Chondrocyte (in vitro differentiated cells): ENCODE results near the gene SMIM45.

Source experiments
- DNase-seq: peaks from one replicate; pipeline ENCODE4 v3.0.0; 2021; ENCODE audit warnings: mixed read lengths, low spot score
- H3K27ac Mint-ChIP-seq: one replicate; pipeline ENCODE4 v1.8.0; 2021; ENCODE audit warnings: mild to moderate bottlenecking, moderate library complexity, mixed read lengths; ENCODE audit not compliant: unreplicated experiment
- H3K27me3 Mint-ChIP-seq: 2 replicates; pipeline ENCODE4 v1.8.0; 2021; ENCODE audit warnings: low read depth, mixed read lengths
- H3K36me3 Mint-ChIP-seq: 2 replicates; pipeline ENCODE4 v1.8.0; 2021; ENCODE audit warnings: low read depth, mixed read lengths
- H3K4me1 Mint-ChIP-seq: 2 replicates; pipeline ENCODE4 v1.8.0; 2021; ENCODE audit warnings: low read depth, mild to moderate bottlenecking, mixed read lengths
- H3K4me3 Mint-ChIP-seq: one replicate; pipeline ENCODE4 v1.8.0; 2021; ENCODE audit warnings: mild to moderate bottlenecking, moderate library complexity, mixed read lengths; ENCODE audit not compliant: unreplicated experiment
- H3K9me3 Mint-ChIP-seq: 2 replicates; pipeline ENCODE4 v1.8.0; 2021; ENCODE audit warnings: low read depth, mixed read lengths
- TF ChIP-seq, protein P1 (sequence below): fragments of 200-600 bp; sonication (generic); IDR thresholded peaks from 2 replicates; pipeline ENCODE4 v1.5.0; 2021; ENCODE audit warnings: antibody characterized with exemption, mild to moderate bottlenecking, moderate library complexity

Gene SMIM45

DNA sequence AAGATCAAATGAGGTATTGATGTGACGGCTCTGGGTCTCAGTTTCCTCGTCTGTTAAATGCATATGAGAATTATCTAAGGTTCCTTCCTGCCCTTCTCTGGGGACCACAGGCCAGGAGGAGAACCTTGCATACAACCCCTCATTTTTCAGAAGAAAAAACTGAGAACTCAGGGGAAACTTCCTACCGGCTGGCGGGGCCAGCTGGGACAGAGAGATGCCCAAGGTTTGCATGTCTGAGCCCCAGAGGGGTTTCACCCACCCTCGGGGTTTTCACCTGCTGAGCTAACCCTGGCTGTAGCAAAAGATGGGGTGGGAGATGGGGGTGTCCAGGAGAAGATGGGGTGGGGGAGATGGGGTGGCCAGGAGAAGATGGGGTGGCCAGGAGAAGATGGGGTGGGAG is 29.6 kb upstream of the SMIM45 start:
- peaks cover 15% of the 10 kb centered on the region for H3K27me3 Mint-ChIP-seq
- no peak for DNase-seq
- no peaks in the 10 kb centered on the region for H3K9me3 Mint-ChIP-seq
- TF ChIP-seq, protein P1, sequence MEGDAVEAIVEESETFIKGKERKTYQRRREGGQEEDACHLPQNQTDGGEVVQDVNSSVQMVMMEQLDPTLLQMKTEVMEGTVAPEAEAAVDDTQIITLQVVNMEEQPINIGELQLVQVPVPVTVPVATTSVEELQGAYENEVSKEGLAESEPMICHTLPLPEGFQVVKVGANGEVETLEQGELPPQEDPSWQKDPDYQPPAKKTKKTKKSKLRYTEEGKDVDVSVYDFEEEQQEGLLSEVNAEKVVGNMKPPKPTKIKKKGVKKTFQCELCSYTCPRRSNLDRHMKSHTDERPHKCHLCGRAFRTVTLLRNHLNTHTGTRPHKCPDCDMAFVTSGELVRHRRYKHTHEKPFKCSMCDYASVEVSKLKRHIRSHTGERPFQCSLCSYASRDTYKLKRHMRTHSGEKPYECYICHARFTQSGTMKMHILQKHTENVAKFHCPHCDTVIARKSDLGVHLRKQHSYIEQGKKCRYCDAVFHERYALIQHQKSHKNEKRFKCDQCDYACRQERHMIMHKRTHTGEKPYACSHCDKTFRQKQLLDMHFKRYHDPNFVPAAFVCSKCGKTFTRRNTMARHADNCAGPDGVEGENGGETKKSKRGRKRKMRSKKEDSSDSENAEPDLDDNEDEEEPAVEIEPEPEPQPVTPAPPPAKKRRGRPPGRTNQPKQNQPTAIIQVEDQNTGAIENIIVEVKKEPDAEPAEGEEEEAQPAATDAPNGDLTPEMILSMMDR, result no peak
- H3K27ac Mint-ChIP-seq, result no peak overlapping the region
- peaks cover 12% of the 10 kb centered on the region for H3K4me1 Mint-ChIP-seq
- no peak overlapping the region for H3K4me3 Mint-ChIP-seq
- no peaks in the 10 kb centered on the region for H3K36me3 Mint-ChIP-seq

DNA sequence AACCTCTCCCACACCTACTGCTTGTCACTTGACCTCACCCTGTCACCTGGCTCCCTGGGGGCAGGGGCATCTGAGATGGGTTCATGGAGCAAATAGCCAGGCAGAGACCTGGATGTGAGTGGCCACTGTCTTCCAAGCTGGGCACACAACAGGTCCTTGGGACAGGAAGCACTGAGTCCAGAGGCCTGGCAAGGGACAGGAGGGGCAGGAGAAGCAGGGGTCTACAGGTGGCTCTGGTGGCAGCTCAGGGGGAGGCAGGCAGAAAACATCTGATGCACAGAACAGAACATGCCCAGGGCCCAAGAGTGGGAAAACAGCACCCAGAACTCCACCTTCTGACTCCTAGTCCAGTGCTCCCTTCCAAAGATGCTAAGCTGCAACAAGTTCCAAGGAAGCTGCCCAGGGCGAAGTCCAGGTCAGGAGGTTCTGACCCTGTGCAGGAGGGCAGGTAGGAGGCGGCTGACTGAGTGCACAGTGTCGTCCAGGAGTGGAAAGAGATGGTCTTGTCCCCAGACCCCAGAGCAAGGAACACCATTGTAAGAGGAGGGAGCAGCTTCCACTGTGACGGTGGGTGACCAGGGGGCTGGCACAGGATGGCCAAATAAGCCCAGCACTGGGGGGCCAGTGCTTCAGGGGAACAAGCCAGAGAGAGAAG is 28.9 kb upstream of the SMIM45 start:
- no peak for DNase-seq
- Mint-ChIP-seq H3K4me1 (peaks cover 9% of the 10 kb centered on the region), H3K27ac (no peak overlapping the region), H3K27me3 (peaks cover 14% of the 10 kb centered on the region), H3K4me3 (no peak overlapping the region), H3K9me3 (no peaks in the 10 kb centered on the region), H3K36me3 (no peaks in the 10 kb centered on the region)
- TF ChIP-seq, protein P1, result no peak

GRCh38 chr22:41923595-41924276 is 28.2 kb upstream of the SMIM45 start:
- Mint-ChIP-seq H3K36me3 (no peaks in the 10 kb centered on the region), H3K27me3 (peaks cover 13% of the 10 kb centered on the region), H3K27ac (no peak overlapping the region), H3K4me3 (no peak overlapping the region), H3K4me1 (peaks cover 4% of the 10 kb centered on the region), H3K9me3 (no peaks in the 10 kb centered on the region)
- TF ChIP-seq, protein P1, result no peak
- DNase-seq, result no peak

DNA sequence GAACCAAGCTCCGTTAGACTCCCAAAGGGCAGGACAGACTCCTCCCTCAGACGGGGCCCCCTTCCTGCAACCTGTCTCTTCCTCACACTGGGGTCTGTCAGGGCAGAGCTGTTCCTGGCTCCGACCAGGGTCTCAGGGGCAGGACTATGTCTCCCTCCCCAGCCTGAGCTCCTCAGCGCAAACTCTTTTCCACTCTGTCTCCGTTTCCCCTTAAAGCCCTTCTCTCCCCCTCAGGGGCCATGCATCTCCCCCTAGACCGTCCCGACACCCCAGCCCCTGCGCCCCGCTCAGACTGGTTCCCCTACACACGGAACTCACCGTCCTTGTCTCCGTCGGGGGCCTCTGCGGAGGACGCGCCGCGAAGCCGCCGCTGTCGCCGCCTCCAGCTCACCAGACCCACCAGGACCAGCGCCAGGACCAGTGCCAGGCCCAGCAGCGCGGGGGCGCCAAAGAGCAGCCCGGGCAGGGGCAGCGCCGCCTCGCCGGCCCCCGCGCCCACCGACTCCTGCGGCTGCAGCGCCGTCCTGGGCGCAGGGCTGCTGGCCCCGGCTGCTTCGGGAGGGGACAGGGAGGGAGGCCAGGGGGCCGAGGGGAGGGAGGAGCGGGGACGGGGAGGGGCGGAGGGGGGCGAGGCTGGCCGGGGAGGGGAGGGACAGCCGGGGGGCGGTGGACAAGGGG is 26.0 kb upstream of the SMIM45 start:
- TF ChIP-seq, protein P1, result peak; percentile 82
- no peak overlapping the region for H3K27ac Mint-ChIP-seq
- peaks cover 4% of the 10 kb centered on the region for H3K4me1 Mint-ChIP-seq
- H3K27me3 Mint-ChIP-seq, result peaks cover 13% of the 10 kb centered on the region
- H3K36me3 Mint-ChIP-seq, result no peaks in the 10 kb centered on the region
- peak overlapping the region; percentile 38 for H3K4me3 Mint-ChIP-seq
- no peak for DNase-seq
- H3K9me3 Mint-ChIP-seq, result no peaks in the 10 kb centered on the region

GRCh38 chr22:41927813-41928212 is 24.1 kb upstream of the SMIM45 start:
- no peaks in the 10 kb centered on the region for H3K9me3 Mint-ChIP-seq
- H3K36me3 Mint-ChIP-seq, result no peaks in the 10 kb centered on the region
- H3K4me3 Mint-ChIP-seq, result no peak overlapping the region
- TF ChIP-seq, protein P1, result no peak
- DNase-seq, result no peak
- H3K4me1 Mint-ChIP-seq, result peaks cover 4% of the 10 kb centered on the region
- H3K27ac Mint-ChIP-seq, result no peak overlapping the region
- H3K27me3 Mint-ChIP-seq, result peaks cover 13% of the 10 kb centered on the region
